Measurements from ENCODE around the gene CD2. TPM values are rescaled to one million over a fixed set of nuclear protein-coding genes. Genes with fewer than 3 reads are reported as not detected.

The CD2 gene
- total RNA-seq, 1 experiment from 2014 or later, result not detected

- Mint-ChIP-seq H3K4me1 (ENCODE audit: low read depth, unreplicated experiment) (no peaks in the 10 kb centered on the region), H3K27me3 (ENCODE audit: insufficient read depth, unreplicated experiment) (no peaks in the 10 kb centered on the region), H3K4me3 (ENCODE audit: unreplicated experiment) (no peak overlapping the region), H3K9me3 (ENCODE audit: unreplicated experiment) (peaks cover 9% of the 10 kb centered on the region), H3K36me3 (ENCODE audit: insufficient read depth, unreplicated experiment) (no peaks in the 10 kb centered on the region), H3K27ac (ENCODE audit: unreplicated experiment) (no peak overlapping the region)
- no TSS peak for BruUV-seq (replicated peaks)
- ChIA-PET POLR2A (no interaction called here), CTCF (interaction anchor here (0.9 to 1.0 kb wide), 2 partner anchors 9 to 54 kb away, joined by 3 to 4 read pairs; no protein-coding TSS in a partner anchor)
- Histone ChIP-seq H3K9me3 (no peaks in the 10 kb centered on the region), H3K4me3 (ENCODE audit: low read depth, low read length) (no peak overlapping the region), H3K27me3 (replicated peaks; ENCODE audit: control insufficient read depth, insufficient read depth, low read length) (no peaks in the 10 kb centered on the region), H3K36me3 (ENCODE audit: control insufficient read depth, insufficient read depth, low read length) (no peaks in the 10 kb centered on the region), H3K4me1 (no peaks in the 10 kb centered on the region)
- DNase-seq, result peak; percentile 4 to 39
- intact Hi-C loops (cut with micrococcal nuclease; ENCODE audit: unreplicated experiment), result no loop called here
- TF ChIP-seq, protein P1, sequence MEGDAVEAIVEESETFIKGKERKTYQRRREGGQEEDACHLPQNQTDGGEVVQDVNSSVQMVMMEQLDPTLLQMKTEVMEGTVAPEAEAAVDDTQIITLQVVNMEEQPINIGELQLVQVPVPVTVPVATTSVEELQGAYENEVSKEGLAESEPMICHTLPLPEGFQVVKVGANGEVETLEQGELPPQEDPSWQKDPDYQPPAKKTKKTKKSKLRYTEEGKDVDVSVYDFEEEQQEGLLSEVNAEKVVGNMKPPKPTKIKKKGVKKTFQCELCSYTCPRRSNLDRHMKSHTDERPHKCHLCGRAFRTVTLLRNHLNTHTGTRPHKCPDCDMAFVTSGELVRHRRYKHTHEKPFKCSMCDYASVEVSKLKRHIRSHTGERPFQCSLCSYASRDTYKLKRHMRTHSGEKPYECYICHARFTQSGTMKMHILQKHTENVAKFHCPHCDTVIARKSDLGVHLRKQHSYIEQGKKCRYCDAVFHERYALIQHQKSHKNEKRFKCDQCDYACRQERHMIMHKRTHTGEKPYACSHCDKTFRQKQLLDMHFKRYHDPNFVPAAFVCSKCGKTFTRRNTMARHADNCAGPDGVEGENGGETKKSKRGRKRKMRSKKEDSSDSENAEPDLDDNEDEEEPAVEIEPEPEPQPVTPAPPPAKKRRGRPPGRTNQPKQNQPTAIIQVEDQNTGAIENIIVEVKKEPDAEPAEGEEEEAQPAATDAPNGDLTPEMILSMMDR (IDR thresholded peaks at IDR 0.05; ENCODE audit: insufficient read depth in 1 of 2, low read depth in 1 of 2, low read length in 1 of 2, severe bottlenecking in 1 of 2, unreplicated experiment in 1 of 2), result peak; percentile 25 to 39
Measured at GRCh38 chr1:116763787-116764465, 9.7 kb downstream of the CD2 start.

DNA sequence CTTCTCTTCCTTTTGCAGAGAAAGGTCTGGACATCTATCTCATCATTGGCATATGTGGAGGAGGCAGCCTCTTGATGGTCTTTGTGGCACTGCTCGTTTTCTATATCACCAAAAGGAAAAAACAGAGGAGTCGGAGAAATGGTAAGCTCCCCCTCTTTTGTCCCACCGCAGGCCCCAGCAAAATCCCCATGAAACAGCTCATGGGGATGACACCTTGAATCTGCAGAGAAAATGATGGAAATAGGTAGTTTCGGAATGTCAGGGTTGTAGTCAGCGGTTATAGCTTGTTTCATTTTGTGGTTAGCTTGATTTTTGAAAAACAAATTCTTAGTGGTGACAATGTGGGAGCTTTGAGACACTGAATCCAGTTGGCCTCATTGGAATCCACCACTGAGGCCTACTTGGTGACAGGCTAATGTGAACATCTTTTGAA, 10.3 kb downstream of the CD2 start:
- TF ChIP-seq, protein P1 (IDR thresholded peaks at IDR 0.05; ENCODE audit: insufficient read depth in 1 of 2, low read depth in 1 of 2, low read length in 1 of 2, severe bottlenecking in 1 of 2, unreplicated experiment in 1 of 2), result no peak
- CTCF ChIA-PET, result interaction anchor here (0.9 to 1.0 kb wide), 2 partner anchors 9 to 53 kb away, joined by 3 to 4 read pairs; no protein-coding TSS in a partner anchor
- no TSS peak for BruUV-seq (replicated peaks)
- H3K27me3 ChIP-seq (replicated peaks; ENCODE audit: control insufficient read depth, insufficient read depth, low read length), result no peaks in the 10 kb centered on the region
- DNase-seq, result no peak
- no peaks in the 10 kb centered on the region for H3K36me3 ChIP-seq (ENCODE audit: control insufficient read depth, insufficient read depth, low read length)
- POLR2A ChIA-PET, result no interaction called here
- Mint-ChIP-seq H3K36me3 (ENCODE audit: insufficient read depth, unreplicated experiment) (no peaks in the 10 kb centered on the region), H3K4me1 (ENCODE audit: low read depth, unreplicated experiment) (no peaks in the 10 kb centered on the region), H3K9me3 (ENCODE audit: unreplicated experiment) (peaks cover 9% of the 10 kb centered on the region), H3K27me3 (ENCODE audit: insufficient read depth, unreplicated experiment) (no peaks in the 10 kb centered on the region), H3K27ac (ENCODE audit: unreplicated experiment) (no peak overlapping the region), H3K4me3 (ENCODE audit: unreplicated experiment) (no peak overlapping the region)
- H3K4me3 ChIP-seq (ENCODE audit: low read depth, low read length), result no peak overlapping the region
- intact Hi-C loops (cut with micrococcal nuclease; ENCODE audit: unreplicated experiment), result no loop called here
- no peaks in the 10 kb centered on the region for H3K9me3 ChIP-seq
- no peaks in the 10 kb centered on the region for H3K4me1 ChIP-seq

GRCh38 chr1:116764906-116765862, 11.0 kb downstream of the CD2 start:
- intact Hi-C loops (cut with micrococcal nuclease; ENCODE audit: unreplicated experiment), result no loop called here
- Histone ChIP-seq H3K36me3 (ENCODE audit: control insufficient read depth, insufficient read depth, low read length) (no peaks in the 10 kb centered on the region), H3K4me3 (ENCODE audit: low read depth, low read length) (no peak overlapping the region), H3K9me3 (no peaks in the 10 kb centered on the region), H3K4me1 (no peaks in the 10 kb centered on the region), H3K27me3 (replicated peaks; ENCODE audit: control insufficient read depth, insufficient read depth, low read length) (no peaks in the 10 kb centered on the region)
- DNase-seq, result no peak
- H3K27me3 Mint-ChIP-seq (ENCODE audit: insufficient read depth, unreplicated experiment), result no peaks in the 10 kb centered on the region
- H3K27ac Mint-ChIP-seq (ENCODE audit: unreplicated experiment), result no peak overlapping the region
- no peaks in the 10 kb centered on the region for H3K4me1 Mint-ChIP-seq (ENCODE audit: low read depth, unreplicated experiment)
- peak overlapping the region; percentile 15 for H3K4me3 Mint-ChIP-seq (ENCODE audit: unreplicated experiment)
- BruUV-seq (replicated peaks), result no TSS peak
- peaks cover 9% of the 10 kb centered on the region for H3K9me3 Mint-ChIP-seq (ENCODE audit: unreplicated experiment)
- ChIA-PET POLR2A (no interaction called here), CTCF (interaction anchor here (1.0 kb wide), 1 partner anchor 8 kb away, joined by 4 read pairs; no protein-coding TSS in a partner anchor)
- TF ChIP-seq, protein P1 (IDR thresholded peaks at IDR 0.05; ENCODE audit: insufficient read depth in 1 of 2, low read depth in 1 of 2, low read length in 1 of 2, severe bottlenecking in 1 of 2, unreplicated experiment in 1 of 2), result no peak
- H3K36me3 Mint-ChIP-seq (ENCODE audit: insufficient read depth, unreplicated experiment), result no peaks in the 10 kb centered on the region
